Measurements from ENCODE around the gene ITGA1.
"Not testable (repeated sequence)": the region's sequence is repeated elsewhere in the genome, so short reads cannot be mapped to it uniquely, and the experiment has no call there.

GRCh38 chr5:52865991-52866390, 78.3 kb downstream of the ITGA1 start:
- TF ChIP-seq, protein P1, sequence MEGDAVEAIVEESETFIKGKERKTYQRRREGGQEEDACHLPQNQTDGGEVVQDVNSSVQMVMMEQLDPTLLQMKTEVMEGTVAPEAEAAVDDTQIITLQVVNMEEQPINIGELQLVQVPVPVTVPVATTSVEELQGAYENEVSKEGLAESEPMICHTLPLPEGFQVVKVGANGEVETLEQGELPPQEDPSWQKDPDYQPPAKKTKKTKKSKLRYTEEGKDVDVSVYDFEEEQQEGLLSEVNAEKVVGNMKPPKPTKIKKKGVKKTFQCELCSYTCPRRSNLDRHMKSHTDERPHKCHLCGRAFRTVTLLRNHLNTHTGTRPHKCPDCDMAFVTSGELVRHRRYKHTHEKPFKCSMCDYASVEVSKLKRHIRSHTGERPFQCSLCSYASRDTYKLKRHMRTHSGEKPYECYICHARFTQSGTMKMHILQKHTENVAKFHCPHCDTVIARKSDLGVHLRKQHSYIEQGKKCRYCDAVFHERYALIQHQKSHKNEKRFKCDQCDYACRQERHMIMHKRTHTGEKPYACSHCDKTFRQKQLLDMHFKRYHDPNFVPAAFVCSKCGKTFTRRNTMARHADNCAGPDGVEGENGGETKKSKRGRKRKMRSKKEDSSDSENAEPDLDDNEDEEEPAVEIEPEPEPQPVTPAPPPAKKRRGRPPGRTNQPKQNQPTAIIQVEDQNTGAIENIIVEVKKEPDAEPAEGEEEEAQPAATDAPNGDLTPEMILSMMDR (conservative IDR thresholded peaks at IDR 0.05 in 1 of 2, IDR thresholded peaks at IDR 0.05 in 1 of 2; ENCODE audit: extremely low read depth in 1 of 2, insufficient read depth in 1 of 2, low read depth in 1 of 2, low read length in 2 of 2), result not testable (repeated sequence)
- not testable (repeated sequence) for TF ChIP-seq EZH2 (IDR thresholded peaks at IDR 0.05; ENCODE audit: borderline replicate concordance, low read length)
